Neural cell (in vitro differentiated cells): Measurements from ENCODE around the gene CSDE1. TPM values are rescaled to one million over a fixed set of nuclear protein-coding genes. Genes with fewer than 3 reads are reported as not detected.

Experiments used
- H2AFZ ChIP-seq: fragments of 200-600, 300-800 bp; sonication (generic), shearing (Covaris generic); 2 replicates; pipeline ENCODE4 v1.6.0; 2014; ENCODE audit warnings: low read depth, mild to moderate bottlenecking, antibody characterized with exemption, low read length, moderate library complexity
- H3F3A ChIP-seq: fragments of 200-600 bp; shearing (Covaris generic); 2 replicates; pipeline ENCODE4 v1.6.1; 2016; ENCODE audit warnings: mild to moderate bottlenecking, moderate library complexity, mixed read lengths, antibody characterized with exemption, low read length; ENCODE audit not compliant: insufficient read depth, poor library complexity, severe bottlenecking
- H3K27ac ChIP-seq: fragments of 200-600, 300-800 bp; sonication (generic), shearing (Covaris generic); 2 replicates; pipeline ENCODE4 v1.5.1; 2014; ENCODE audit warnings: mild to moderate bottlenecking, low read length, moderate library complexity
- H3K27me3 ChIP-seq: fragments of 300-800, 200-600 bp; sonication (generic), shearing (Covaris generic); 2 replicates; pipeline ENCODE4 v1.6.0; 2014; ENCODE audit warnings: mild to moderate bottlenecking, low read depth, low read length, moderate library complexity; ENCODE audit not compliant: insufficient read depth
- H3K36me3 ChIP-seq: fragments of 300-800, 200-600 bp; sonication (generic), shearing (Covaris generic); 2 replicates; pipeline ENCODE4 v1.5.1; 2014; ENCODE audit warnings: mild to moderate bottlenecking, antibody characterized with exemption, low read length, moderate library complexity; ENCODE audit not compliant: insufficient read depth
- H3K4me2 ChIP-seq: fragments of 300-800, 200-600 bp; sonication (generic), shearing (Covaris generic); 2 replicates; pipeline ENCODE4 v1.6.0; 2014; ENCODE audit warnings: mild to moderate bottlenecking, low read length
- H3K4me3 ChIP-seq: fragments of 300-800, 200-600 bp; sonication (generic), shearing (Covaris generic); 2 replicates; pipeline ENCODE4 v1.5.1; 2014; ENCODE audit warnings: mild to moderate bottlenecking, low read length, moderate library complexity
- H3K79me2 ChIP-seq: fragments of 200-600 bp; shearing (Covaris generic); replicated peaks from 2 replicates; pipeline ENCODE4 v1.6.0; 2014; ENCODE audit warnings: mild to moderate bottlenecking, low read length, moderate library complexity; ENCODE audit not compliant: insufficient read depth
- H3K9ac ChIP-seq: fragments of 300-800, 200-600 bp; sonication (generic), shearing (Covaris generic); 2 replicates; pipeline ENCODE4 v1.6.1; 2016; ENCODE audit warnings: mild to moderate bottlenecking, low read length, mixed read lengths
- H3K9me2 ChIP-seq: fragments of 200-600 bp; shearing (Covaris generic); 2 replicates; pipeline ENCODE4 v1.6.1; 2016; ENCODE audit warnings: mild to moderate bottlenecking, low read length, mixed read lengths; ENCODE audit not compliant: insufficient read depth
- H3K9me3 ChIP-seq: fragments of 200-600, 300-800 bp; sonication (generic), shearing (Covaris generic); 2 replicates; pipeline ENCODE4 v1.6.1; 2016; ENCODE audit warnings: mild to moderate bottlenecking, mixed run types, low read length, moderate library complexity, mixed read lengths
- H4K20me1 ChIP-seq: fragments of 200-600 bp; shearing (Covaris generic); 2 replicates; pipeline ENCODE4 v1.6.1; 2016; ENCODE audit warnings: mild to moderate bottlenecking, mixed run types; ENCODE audit not compliant: insufficient read depth
- EP300 ChIP-seq: fragments of 450-650 bp; conservative IDR thresholded peaks from 2 replicates; pipeline ENCODE4 v1.6.1; 2014; ENCODE audit warnings: antibody characterized with exemption, mild to moderate bottlenecking, moderate library complexity; ENCODE audit not compliant: poor library complexity, severe bottlenecking
- EZH2 ChIP-seq: fragments of 200-600, 300-800 bp; shearing (Covaris generic), sonication (generic); IDR thresholded peaks from 2 replicates; pipeline ENCODE4 v1.6.1; 2014; ENCODE audit warnings: antibody characterized with exemption, low read length, borderline replicate concordance, mild to moderate bottlenecking; ENCODE audit not compliant: insufficient read depth, poor library complexity, severe bottlenecking
- MXI1 ChIP-seq: fragments of 450-650 bp; conservative IDR thresholded peaks from 2 replicates; pipeline ENCODE4 v1.6.1; 2014; ENCODE audit warnings: antibody characterized with exemption, mild to moderate bottlenecking; ENCODE audit not compliant: poor library complexity, severe bottlenecking
- POLR2AphosphoS5 ChIP-seq: IDR thresholded peaks from 2 replicates; pipeline ENCODE4 v1.6.1; 2012
- RAD21 ChIP-seq: fragments of 450-650 bp; conservative IDR thresholded peaks from 2 replicates; pipeline ENCODE4 v1.6.1; 2014; ENCODE audit warnings: antibody characterized with exemption, mild to moderate bottlenecking, moderate library complexity
- SMC3 ChIP-seq: fragments of 450-650 bp; conservative IDR thresholded peaks from 2 replicates; pipeline ENCODE4 v1.6.1; 2014; ENCODE audit warnings: antibody characterized with exemption, mild to moderate bottlenecking, moderate library complexity; ENCODE audit not compliant: poor library complexity
- TAF1 ChIP-seq: IDR thresholded peaks from 2 replicates; pipeline ENCODE4 v1.6.1; 2012; ENCODE audit warnings: low read depth
- polyA plus RNA-seq: library from polyadenylated mRNA; depleted of rRNA; stranded (reverse); fragments of >200 nt; gene quantifications from 2 replicates; pipeline ENCODE4 v1.2.3, GENCODE V29; 2014
- TF ChIP-seq, protein P1 (sequence below): fragments of 450-650 bp; IDR thresholded peaks from 2 replicates; pipeline ENCODE4 v1.5.1; 2014; ENCODE audit warnings: antibody characterized with exemption, mild to moderate bottlenecking, moderate library complexity; ENCODE audit not compliant: poor library complexity, severe bottlenecking
- TF ChIP-seq, protein P2 (sequence below): IDR thresholded peaks from 2 replicates; pipeline ENCODE4 v1.6.1; 2012; ENCODE audit warnings: borderline replicate concordance

Gene CSDE1
- polyA plus RNA-seq, 1 donor from 2014 or later: 424 TPM

DNA sequence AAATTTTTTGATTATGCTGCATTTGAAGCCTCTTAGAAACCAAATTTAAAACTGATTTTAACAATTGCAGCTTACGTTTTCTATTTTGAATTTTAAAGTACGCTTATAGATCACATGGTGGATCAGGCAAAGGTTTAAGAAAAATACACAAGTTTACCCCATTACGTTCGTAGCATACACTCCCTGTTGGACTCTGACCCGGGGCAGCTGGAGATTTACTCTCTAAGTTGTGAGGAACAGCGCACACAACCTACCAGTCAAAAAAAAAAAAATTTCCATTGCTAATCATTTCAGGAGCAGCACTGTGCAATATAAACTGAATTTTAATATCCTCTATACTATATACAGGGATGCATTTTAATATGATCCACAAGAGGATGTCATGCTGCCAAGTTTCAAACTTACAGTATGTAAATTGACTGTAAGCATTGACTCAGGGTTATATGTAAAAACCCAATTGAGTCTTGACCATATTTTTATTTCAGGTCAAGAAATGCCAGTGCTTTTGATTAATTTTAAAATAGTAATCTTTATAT is 20.4 kb downstream of the CSDE1 start:
- Histone ChIP-seq H3K9me2 (no peaks in the 10 kb centered on the region), H3K4me3 (no peak overlapping the region), H3F3A (no peaks in the 10 kb centered on the region), H3K27ac (no peak overlapping the region), H3K36me3 (peaks cover 15% of the 10 kb centered on the region), H2AFZ (no peak overlapping the region), H3K27me3 (no peaks in the 10 kb centered on the region), H3K9ac (no peak overlapping the region), H3K9me3 (no peaks in the 10 kb centered on the region), H3K4me2 (no peak overlapping the region), H4K20me1 (peaks cover 11% of the 10 kb centered on the region), H3K79me2 (peaks cover 49% of the 10 kb centered on the region)
- TF ChIP-seq EZH2: no peak
- no peak for TF ChIP-seq POLR2AphosphoS5
- TF ChIP-seq, protein P1, sequence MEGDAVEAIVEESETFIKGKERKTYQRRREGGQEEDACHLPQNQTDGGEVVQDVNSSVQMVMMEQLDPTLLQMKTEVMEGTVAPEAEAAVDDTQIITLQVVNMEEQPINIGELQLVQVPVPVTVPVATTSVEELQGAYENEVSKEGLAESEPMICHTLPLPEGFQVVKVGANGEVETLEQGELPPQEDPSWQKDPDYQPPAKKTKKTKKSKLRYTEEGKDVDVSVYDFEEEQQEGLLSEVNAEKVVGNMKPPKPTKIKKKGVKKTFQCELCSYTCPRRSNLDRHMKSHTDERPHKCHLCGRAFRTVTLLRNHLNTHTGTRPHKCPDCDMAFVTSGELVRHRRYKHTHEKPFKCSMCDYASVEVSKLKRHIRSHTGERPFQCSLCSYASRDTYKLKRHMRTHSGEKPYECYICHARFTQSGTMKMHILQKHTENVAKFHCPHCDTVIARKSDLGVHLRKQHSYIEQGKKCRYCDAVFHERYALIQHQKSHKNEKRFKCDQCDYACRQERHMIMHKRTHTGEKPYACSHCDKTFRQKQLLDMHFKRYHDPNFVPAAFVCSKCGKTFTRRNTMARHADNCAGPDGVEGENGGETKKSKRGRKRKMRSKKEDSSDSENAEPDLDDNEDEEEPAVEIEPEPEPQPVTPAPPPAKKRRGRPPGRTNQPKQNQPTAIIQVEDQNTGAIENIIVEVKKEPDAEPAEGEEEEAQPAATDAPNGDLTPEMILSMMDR: no peak
- TF ChIP-seq, protein P2, sequence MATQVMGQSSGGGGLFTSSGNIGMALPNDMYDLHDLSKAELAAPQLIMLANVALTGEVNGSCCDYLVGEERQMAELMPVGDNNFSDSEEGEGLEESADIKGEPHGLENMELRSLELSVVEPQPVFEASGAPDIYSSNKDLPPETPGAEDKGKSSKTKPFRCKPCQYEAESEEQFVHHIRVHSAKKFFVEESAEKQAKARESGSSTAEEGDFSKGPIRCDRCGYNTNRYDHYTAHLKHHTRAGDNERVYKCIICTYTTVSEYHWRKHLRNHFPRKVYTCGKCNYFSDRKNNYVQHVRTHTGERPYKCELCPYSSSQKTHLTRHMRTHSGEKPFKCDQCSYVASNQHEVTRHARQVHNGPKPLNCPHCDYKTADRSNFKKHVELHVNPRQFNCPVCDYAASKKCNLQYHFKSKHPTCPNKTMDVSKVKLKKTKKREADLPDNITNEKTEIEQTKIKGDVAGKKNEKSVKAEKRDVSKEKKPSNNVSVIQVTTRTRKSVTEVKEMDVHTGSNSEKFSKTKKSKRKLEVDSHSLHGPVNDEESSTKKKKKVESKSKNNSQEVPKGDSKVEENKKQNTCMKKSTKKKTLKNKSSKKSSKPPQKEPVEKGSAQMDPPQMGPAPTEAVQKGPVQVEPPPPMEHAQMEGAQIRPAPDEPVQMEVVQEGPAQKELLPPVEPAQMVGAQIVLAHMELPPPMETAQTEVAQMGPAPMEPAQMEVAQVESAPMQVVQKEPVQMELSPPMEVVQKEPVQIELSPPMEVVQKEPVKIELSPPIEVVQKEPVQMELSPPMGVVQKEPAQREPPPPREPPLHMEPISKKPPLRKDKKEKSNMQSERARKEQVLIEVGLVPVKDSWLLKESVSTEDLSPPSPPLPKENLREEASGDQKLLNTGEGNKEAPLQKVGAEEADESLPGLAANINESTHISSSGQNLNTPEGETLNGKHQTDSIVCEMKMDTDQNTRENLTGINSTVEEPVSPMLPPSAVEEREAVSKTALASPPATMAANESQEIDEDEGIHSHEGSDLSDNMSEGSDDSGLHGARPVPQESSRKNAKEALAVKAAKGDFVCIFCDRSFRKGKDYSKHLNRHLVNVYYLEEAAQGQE: no peak
- no peak for TF ChIP-seq RAD21
- TF ChIP-seq TAF1: no peak
- TF ChIP-seq SMC3: no peak

DNA sequence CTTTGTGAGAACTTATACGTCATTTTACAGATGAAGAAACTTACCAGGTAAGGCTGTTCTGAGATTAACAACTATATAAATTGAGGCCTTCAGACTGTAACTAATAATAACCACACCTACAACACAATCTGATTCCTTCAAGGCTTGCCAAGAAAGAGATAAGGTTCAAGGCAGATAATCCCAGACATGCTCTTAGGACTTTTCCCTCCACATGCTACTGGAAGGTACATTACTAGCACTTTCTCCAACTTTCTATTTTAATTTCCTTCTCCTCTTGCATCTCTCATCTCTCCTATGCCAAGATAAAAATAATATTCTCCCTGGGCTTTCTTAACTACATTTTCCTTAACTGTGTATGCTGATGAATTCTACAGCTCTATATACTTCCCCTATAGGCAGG is 22.3 kb downstream of the CSDE1 start:
- no peak overlapping the region for H3K4me2 ChIP-seq
- peaks cover 37% of the 10 kb centered on the region for H3K79me2 ChIP-seq
- no peaks in the 10 kb centered on the region for H3F3A ChIP-seq
- TF ChIP-seq SMC3 (no peak), EZH2 (no peak), TAF1 (no peak), MXI1 (no peak), RAD21 (no peak), EP300 (no peak), POLR2AphosphoS5 (no peak)
- TF ChIP-seq, protein P1: no peak
- TF ChIP-seq, protein P2: no peak
- H3K9me3 ChIP-seq: no peaks in the 10 kb centered on the region
- no peak overlapping the region for H3K4me3 ChIP-seq
- no peak overlapping the region for H3K9ac ChIP-seq
- no peak overlapping the region for H2AFZ ChIP-seq
- peaks cover 11% of the 10 kb centered on the region for H4K20me1 ChIP-seq
- peaks cover 15% of the 10 kb centered on the region for H3K36me3 ChIP-seq
- no peak overlapping the region for H3K27ac ChIP-seq
- no peaks in the 10 kb centered on the region for H3K27me3 ChIP-seq
- H3K9me2 ChIP-seq: no peaks in the 10 kb centered on the region
